ENCODE measurements around the gene NPHS1.

The NPHS1 gene

GRCh38 chr19:35788205-35788960 lies 63.9 kb downstream of the NPHS1 start:
- intact Hi-C loops (cut with micrococcal nuclease) = no loop called here
- H3K4me1 Mint-ChIP-seq (ENCODE audit: low read depth) = no peaks in the 10 kb centered on the region
- no peak overlapping the region for H3K4me3 Mint-ChIP-seq
- H3K27me3 Mint-ChIP-seq = no peaks in the 10 kb centered on the region
- H3K36me3 Mint-ChIP-seq (ENCODE audit: low read depth) = peaks cover 9% of the 10 kb centered on the region
- H3K9me3 Mint-ChIP-seq = no peaks in the 10 kb centered on the region
- H3K27ac Mint-ChIP-seq = no peak overlapping the region

DNA sequence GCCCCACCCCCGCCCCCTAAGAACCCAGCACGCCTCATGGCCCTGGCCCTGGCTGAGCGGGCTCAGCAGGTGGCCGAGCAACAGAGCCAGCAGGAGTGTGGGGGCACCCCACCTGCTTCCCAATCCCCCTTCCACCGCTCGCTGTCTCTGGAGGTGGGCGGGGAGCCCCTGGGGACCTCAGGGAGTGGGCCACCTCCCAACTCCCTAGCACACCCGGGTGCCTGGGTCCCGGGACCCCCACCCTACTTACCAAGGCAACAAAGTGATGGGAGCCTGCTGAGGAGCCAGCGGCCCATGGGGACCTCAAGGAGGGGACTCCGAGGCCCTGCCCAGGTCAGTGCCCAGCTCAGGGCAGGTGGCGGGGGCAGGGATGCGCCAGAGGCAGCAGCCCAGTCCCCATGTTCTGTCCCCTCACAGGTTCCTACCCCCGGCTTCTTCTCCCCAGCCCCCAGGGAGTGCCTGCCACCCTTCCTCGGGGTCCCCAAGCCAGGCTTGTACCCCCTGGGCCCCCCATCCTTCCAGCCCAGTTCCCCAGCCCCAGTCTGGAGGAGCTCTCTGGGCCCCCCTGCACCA lies 65.0 kb downstream of the NPHS1 start:
- Mint-ChIP-seq H3K4me3 (no peak overlapping the region), H3K27me3 (no peaks in the 10 kb centered on the region), H3K9me3 (no peaks in the 10 kb centered on the region), H3K4me1 (ENCODE audit: low read depth) (no peaks in the 10 kb centered on the region), H3K27ac (no peak overlapping the region), H3K36me3 (ENCODE audit: low read depth) (peaks cover 20% of the 10 kb centered on the region)
- intact Hi-C loops (cut with micrococcal nuclease) = no loop called here

- no peaks in the 10 kb centered on the region for H3K9me3 Mint-ChIP-seq
- H3K27ac Mint-ChIP-seq = no peak overlapping the region
- H3K4me3 Mint-ChIP-seq = no peak overlapping the region
- H3K36me3 Mint-ChIP-seq (ENCODE audit: low read depth) = peaks cover 26% of the 10 kb centered on the region
- no peaks in the 10 kb centered on the region for H3K27me3 Mint-ChIP-seq
- intact Hi-C loops (cut with micrococcal nuclease) = no loop called here
- H3K4me1 Mint-ChIP-seq (ENCODE audit: low read depth) = no peaks in the 10 kb centered on the region
These were observed 65.8 kb downstream of the NPHS1 start for GRCh38 chr19:35786299-35787160.

DNA sequence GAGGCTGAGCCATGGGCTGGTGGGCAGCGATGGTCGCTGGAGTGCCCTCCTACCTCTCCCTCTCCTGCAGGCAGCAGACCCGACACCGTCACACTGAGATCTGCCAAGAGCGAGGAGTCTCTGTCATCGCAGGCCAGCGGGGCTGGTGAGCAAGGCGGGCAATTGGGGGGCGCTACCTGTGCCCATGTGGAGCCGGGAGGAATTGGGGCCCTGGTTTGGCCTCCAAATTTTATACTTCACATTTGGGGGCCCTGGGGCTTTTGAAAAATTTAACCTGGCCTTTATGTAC lies 67.0 kb downstream of the NPHS1 start:
- H3K9me3 Mint-ChIP-seq = no peaks in the 10 kb centered on the region
- no peaks in the 10 kb centered on the region for H3K27me3 Mint-ChIP-seq
- no peak overlapping the region for H3K4me3 Mint-ChIP-seq
- H3K4me1 Mint-ChIP-seq (ENCODE audit: low read depth) = no peaks in the 10 kb centered on the region
- no peak overlapping the region for H3K27ac Mint-ChIP-seq
- peaks cover 39% of the 10 kb centered on the region for H3K36me3 Mint-ChIP-seq (ENCODE audit: low read depth)
- intact Hi-C loops (cut with micrococcal nuclease) = no loop called here

DNA sequence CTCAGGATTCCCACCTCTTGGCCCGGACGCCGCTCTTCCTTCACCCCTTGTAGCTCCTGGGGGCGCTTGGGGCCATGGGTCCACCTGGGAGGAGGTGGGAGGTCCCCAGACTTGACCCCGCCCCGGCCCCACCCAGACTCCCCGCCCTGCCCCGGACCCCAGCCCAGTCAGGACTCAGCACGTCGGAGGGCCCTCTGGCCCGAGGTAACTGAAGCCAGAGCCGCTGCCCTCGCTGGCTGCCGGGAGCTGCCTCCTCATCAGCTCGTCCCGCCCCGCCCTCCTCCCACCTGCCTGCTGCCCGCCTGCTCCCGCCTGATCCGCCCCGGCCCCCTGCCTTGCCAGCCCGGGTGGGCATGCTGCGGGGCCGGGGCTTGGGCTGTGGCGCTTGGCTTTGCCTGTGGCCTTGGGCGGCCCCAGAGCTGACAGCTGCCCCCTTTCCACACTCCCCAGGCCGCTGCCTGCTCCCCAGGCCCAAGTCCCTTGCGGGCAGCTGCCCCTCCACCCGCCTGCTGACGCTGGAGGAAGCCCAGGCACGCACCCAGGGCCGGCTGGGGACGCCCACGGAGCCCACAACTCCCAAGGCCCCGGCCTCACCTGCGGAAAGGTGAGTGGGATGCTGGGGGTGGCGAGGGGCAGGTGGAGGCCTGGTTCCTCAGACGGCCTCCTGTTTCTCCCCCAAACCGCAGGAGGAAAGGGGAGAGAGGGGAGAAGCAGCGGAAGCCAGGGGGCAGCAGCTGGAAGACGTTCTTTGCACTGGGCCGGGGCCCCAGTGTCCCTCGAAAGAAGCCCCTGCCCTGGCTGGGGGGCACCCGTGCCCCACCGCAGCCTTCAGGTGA lies 67.6 kb downstream of the NPHS1 start:
- Mint-ChIP-seq H3K9me3 (no peaks in the 10 kb centered on the region), H3K36me3 (ENCODE audit: low read depth) (peaks cover 41% of the 10 kb centered on the region), H3K4me1 (ENCODE audit: low read depth) (no peaks in the 10 kb centered on the region), H3K27ac (no peak overlapping the region), H3K4me3 (no peak overlapping the region), H3K27me3 (no peaks in the 10 kb centered on the region)
- intact Hi-C loops (cut with micrococcal nuclease) = no loop called here

DNA sequence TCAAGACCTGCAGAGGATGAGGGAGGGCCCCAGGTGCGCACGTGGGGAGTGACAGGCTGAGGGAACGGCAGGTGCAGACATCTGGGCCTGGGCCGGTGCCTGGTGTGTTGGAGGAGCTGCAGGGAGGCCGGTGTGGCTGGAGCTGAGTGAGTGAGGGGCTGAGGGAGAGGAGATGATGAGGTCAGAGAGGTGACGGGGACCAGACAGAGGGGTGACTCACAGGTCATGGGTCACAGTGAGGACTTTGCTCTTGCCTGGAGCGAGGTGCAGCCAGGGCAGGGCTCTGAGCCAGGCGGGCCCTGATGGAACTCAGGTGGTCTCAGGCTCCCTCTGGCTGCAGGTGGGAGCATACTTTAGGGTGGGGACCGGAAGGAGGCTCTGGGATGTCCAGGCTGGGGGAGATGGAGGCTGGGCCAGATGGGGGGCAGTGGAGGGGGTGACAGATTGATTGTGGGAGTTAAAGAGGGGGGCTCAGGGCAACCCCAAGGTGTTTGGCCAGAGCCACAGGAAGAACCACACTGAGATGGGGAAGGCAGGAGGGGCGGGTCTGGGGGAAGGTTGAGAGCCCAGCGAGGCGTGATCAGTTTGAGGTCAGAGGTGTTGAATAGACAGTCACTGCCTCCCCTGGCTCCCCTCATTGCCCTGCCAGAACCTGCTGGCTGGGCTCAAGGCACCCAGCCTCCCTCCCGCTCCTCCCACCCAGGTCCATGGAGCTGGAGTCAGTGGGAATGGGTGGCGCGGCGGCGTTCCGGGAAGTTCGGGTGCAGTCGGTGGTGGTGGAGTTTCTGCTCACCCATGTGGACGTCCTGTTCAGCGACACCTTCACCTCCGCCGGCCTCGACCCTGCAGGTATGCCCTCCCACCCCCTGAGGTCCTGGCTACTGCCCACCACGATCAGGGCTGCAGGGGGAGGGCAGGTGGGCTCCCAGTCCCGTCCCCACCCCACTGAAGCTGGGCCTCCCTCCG lies 68.6 kb downstream of the NPHS1 start:
- Mint-ChIP-seq H3K4me3 (no peak overlapping the region), H3K9me3 (no peaks in the 10 kb centered on the region), H3K4me1 (ENCODE audit: low read depth) (no peaks in the 10 kb centered on the region), H3K27me3 (no peaks in the 10 kb centered on the region), H3K27ac (no peak overlapping the region), H3K36me3 (ENCODE audit: low read depth) (peaks cover 46% of the 10 kb centered on the region)
- intact Hi-C loops (cut with micrococcal nuclease) = no loop called here

DNA sequence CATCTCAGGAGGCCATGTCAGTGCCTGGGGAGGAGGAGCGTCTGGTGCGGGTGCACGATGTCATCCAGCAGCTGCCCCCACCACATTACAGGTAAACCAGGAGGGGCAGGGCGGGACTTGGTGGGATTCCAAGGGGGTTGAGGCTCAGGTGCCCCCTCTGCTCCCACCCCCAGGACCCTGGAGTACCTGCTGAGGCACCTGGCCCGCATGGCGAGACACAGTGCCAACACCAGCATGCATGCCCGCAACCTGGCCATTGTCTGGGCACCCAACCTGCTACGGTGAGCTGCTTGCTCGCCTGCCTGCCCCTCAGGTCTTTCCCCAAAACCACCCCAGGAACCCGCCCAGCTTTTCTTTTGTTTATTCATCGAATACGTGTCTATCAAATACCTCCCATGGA lies 69.7 kb downstream of the NPHS1 start:
- intact Hi-C loops (cut with micrococcal nuclease) = no loop called here
- H3K4me3 Mint-ChIP-seq = no peak overlapping the region
- H3K9me3 Mint-ChIP-seq = no peaks in the 10 kb centered on the region
- H3K27me3 Mint-ChIP-seq = no peaks in the 10 kb centered on the region
- peaks cover 47% of the 10 kb centered on the region for H3K36me3 Mint-ChIP-seq (ENCODE audit: low read depth)
- no peak overlapping the region for H3K27ac Mint-ChIP-seq
- H3K4me1 Mint-ChIP-seq (ENCODE audit: low read depth) = no peaks in the 10 kb centered on the region

DNA sequence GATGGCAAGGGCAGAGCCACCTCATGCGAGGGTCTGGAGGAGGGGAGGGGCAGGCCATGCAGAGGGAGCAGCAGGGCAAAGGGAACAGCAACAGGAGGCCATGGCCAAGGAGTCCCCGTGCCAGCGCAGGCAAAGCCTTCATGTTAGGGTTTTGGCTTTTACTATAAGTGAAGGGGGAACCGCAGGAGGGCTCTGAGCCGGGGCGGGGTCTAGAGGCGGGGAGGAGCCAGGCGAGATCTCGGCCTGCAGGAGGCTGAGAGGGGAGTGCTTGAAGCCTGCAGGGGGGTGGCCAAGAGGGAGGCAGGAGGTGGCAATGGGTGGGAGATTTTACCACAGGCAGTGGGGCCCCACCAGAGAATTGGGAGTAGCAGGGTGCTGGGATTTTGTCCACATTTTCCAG lies 70.7 kb downstream of the NPHS1 start:
- H3K4me1 Mint-ChIP-seq (ENCODE audit: low read depth) = peaks cover 5% of the 10 kb centered on the region
- H3K27me3 Mint-ChIP-seq = no peaks in the 10 kb centered on the region
- intact Hi-C loops (cut with micrococcal nuclease) = no loop called here
- H3K9me3 Mint-ChIP-seq = no peaks in the 10 kb centered on the region
- H3K27ac Mint-ChIP-seq = no peak overlapping the region
- H3K36me3 Mint-ChIP-seq (ENCODE audit: low read depth) = peaks cover 47% of the 10 kb centered on the region
- H3K4me3 Mint-ChIP-seq = no peak overlapping the region

DNA sequence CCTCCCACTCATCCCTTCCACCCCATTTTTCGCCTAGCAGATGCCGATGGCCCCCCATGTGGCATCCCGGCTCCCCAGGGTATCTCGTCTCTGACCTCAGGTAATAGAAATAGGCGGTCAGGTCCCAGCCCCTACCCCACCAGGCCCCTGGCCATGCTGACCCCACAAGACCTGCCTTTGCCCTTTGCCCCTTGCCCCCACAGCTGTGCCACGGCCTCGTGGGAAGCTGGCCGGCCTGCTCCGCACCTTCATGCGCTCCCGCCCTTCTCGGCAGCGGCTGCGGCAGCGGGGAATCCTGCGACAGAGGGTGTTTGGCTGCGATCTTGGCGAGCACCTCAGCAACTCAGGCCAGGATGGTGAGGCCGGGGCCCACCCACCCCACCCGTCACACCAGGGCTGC lies 71.6 kb downstream of the NPHS1 start:
- Mint-ChIP-seq H3K4me3 (no peak overlapping the region), H3K9me3 (no peaks in the 10 kb centered on the region), H3K27me3 (no peaks in the 10 kb centered on the region), H3K36me3 (ENCODE audit: low read depth) (peaks cover 41% of the 10 kb centered on the region), H3K27ac (no peak overlapping the region), H3K4me1 (ENCODE audit: low read depth) (peaks cover 14% of the 10 kb centered on the region)
- intact Hi-C loops (cut with micrococcal nuclease) = no loop called here

GRCh38 chr19:35780058-35780457 lies 72.2 kb downstream of the NPHS1 start:
- Mint-ChIP-seq H3K9me3 (no peaks in the 10 kb centered on the region), H3K4me1 (ENCODE audit: low read depth) (peaks cover 16% of the 10 kb centered on the region), H3K36me3 (ENCODE audit: low read depth) (peaks cover 41% of the 10 kb centered on the region), H3K4me3 (no peak overlapping the region), H3K27ac (no peak overlapping the region), H3K27me3 (no peaks in the 10 kb centered on the region)
- intact Hi-C loops (cut with micrococcal nuclease) = no loop called here

- H3K27me3 Mint-ChIP-seq = peaks cover under 1% of the 10 kb centered on the region
- no peak overlapping the region for H3K4me3 Mint-ChIP-seq
- H3K36me3 Mint-ChIP-seq (ENCODE audit: low read depth) = peaks cover 41% of the 10 kb centered on the region
- intact Hi-C loops (cut with micrococcal nuclease) = no loop called here
- peaks cover 25% of the 10 kb centered on the region for H3K4me1 Mint-ChIP-seq (ENCODE audit: low read depth)
- H3K9me3 Mint-ChIP-seq = no peaks in the 10 kb centered on the region
- H3K27ac Mint-ChIP-seq = no peak overlapping the region
These were observed 73.3 kb downstream of the NPHS1 start for GRCh38 chr19:35779033-35779432.

- intact Hi-C loops (cut with micrococcal nuclease) = no loop called here
- no peaks in the 10 kb centered on the region for H3K9me3 Mint-ChIP-seq
- peaks cover 25% of the 10 kb centered on the region for H3K4me1 Mint-ChIP-seq (ENCODE audit: low read depth)
- peaks cover 2% of the 10 kb centered on the region for H3K27me3 Mint-ChIP-seq
- H3K36me3 Mint-ChIP-seq (ENCODE audit: low read depth) = peaks cover 34% of the 10 kb centered on the region
- no peak overlapping the region for H3K27ac Mint-ChIP-seq
- H3K4me3 Mint-ChIP-seq = no peak overlapping the region
These were observed 74.3 kb downstream of the NPHS1 start for GRCh38 chr19:35777961-35778360.
